NCI-H1436 treated with DMSO at 0.1 percent for 48 hours (cell line): ENCODE data around the gene ATOH1.

Experiments used
- DNase-seq: peaks from one replicate; lab custom pipeline; 2025; lab: John Stamatoyannopoulos, UW

Gene ATOH1

DNA sequence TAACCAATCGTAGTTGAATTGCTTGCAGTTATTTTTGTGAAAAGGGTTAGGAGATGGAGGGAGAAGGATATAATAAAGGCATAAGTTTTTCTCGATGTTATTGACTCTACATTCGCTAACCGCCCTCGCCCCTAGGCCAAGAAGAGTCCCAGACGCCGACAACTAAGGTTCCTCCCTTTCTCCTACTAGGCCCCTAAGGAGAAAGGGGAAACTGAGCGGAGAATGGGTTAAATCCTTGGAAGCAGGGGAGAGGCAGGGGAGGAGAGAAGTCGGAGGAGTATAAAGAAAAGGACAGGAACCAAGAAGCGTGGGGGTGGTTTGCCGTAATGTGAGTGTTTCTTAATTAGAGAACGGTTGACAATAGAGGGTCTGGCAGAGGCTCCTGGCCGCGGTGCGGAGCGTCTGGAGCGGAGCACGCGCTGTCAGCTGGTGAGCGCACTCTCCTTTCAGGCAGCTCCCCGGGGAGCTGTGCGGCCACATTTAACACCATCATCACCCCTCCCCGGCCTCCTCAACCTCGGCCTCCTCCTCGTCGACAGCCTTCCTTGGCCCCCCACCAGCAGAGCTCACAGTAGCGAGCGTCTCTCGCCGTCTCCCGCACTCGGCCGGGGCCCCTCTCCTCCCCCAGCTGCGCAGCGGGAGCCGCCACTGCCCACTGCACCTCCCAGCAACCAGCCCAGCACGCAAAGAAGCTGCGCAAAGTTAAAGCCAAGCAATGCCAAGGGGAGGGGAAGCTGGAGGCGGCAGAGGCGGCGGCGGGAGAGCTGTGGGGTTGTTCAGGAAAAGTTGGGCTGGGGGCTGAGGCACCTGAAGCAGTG is 5.9 kb downstream of the ATOH1 start:
- DNase-seq, result no peak

GRCh38 chr4:93835929-93836328 is 7.4 kb downstream of the ATOH1 start:
- no peak for DNase-seq

DNA sequence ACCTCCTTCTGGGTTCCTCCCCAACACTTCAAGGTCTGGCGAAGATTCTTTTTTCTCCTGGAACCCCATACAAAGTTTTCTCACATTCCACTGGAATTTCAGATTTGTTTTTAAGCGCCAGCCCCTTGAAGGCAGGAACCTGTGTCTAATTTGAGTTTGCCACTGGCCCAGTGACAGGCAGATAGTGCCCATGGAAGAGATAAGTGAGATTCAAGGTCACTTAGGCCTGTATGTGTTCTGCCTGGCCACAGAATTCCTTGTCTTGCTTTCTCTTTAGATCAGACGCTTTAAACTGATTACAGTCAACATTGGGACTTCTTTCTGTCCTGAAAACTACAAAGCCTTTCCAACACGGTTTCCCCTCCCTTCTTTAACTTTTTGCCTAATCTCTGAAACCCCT is 11.2 kb downstream of the ATOH1 start:
- no peak for DNase-seq

- no peak for DNase-seq
Observed at GRCh38 chr4:93841803-93842345, 13.3 kb downstream of the ATOH1 start.

GRCh38 chr4:93842601-93843252 is 14.2 kb downstream of the ATOH1 start:
- DNase-seq, result no peak

- DNase-seq, result no peak
Observed at GRCh38 chr4:93843772-93844171, 15.2 kb downstream of the ATOH1 start.

GRCh38 chr4:93852680-93853079 is 24.1 kb downstream of the ATOH1 start:
- no peak for DNase-seq

- DNase-seq, result no peak
Observed at GRCh38 chr4:93855926-93856325, 27.4 kb downstream of the ATOH1 start.

- DNase-seq, result no peak
Observed at GRCh38 chr4:93865650-93866049, 37.1 kb downstream of the ATOH1 start.

DNA sequence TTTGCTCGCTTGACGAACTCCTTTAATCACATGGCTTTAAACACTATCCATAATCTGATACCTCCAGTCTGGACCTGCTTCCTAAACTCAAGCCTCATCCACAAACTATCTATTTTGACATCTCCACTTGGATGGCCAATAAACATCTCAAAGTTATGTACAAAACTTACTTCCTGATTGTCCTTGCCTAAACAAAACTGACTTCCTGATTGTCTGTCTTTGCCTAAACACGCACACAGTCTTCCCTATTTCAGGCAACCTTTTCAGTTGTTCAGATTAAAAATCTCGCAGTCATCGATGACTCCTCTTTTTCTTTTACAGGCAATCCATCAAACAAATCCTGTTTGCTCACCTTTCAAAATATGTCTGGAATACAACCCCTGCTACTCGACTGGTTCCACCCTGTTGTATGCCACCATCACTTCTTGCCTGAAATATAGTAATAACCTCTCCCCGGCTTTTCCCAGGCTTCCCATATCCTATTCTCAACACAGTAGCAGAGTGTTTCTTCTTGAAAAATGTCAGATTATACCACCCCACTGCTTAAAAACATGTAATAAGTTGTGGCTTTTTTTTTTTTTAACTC is 39.0 kb downstream of the ATOH1 start:
- DNase-seq, result no peak

- DNase-seq, result no peak
Observed at GRCh38 chr4:93870876-93871458, 42.4 kb downstream of the ATOH1 start.

- DNase-seq, result no peak
Observed at GRCh38 chr4:93876754-93877153, 48.2 kb downstream of the ATOH1 start.

- DNase-seq, result no peak
Observed at GRCh38 chr4:93878566-93878965, 50.0 kb downstream of the ATOH1 start.

DNA sequence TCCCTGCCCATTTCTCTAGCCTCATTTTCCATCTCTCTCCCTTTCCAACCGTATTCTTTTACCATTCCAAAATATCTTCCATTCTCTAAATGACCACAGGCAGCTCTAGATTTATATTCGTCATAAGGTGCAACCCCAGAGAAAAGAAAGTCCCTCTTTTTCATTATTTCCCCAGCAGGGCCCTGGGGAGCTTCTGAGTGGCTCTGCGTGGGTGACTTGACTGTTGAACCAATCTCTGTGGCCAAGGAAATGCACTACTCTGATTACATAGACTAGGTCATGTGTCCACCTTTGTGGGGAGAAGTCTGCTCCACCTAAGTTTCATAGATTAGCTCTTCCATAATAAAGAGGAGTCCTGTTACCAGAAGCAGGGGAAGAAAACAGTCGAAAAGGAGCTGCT is 51.4 kb downstream of the ATOH1 start:
- no peak for DNase-seq
